NT2/D1 (cell line): ENCODE data around the gene FGFR3.

ENCODE experiments used
- SUZ12 ChIP-seq: IDR thresholded peaks from 2 replicates; pipeline ENCODE4 v1.6.1; 2011; ENCODE audit not compliant: insufficient read length, insufficient read depth; ENCODE audit errors: extremely low read depth
- ZNF274 ChIP-seq: IDR thresholded peaks from 2 replicates; pipeline ENCODE4 v1.6.1; 2011; ENCODE audit warnings: mild to moderate bottlenecking, low read depth, low read length

- TF ChIP-seq SUZ12: no peak
- TF ChIP-seq ZNF274: no peak
Observed at GRCh38 chr4:1842993-1843448, 49.9 kb downstream of the FGFR3 start.
